GM11168 (cell line): Measurements from ENCODE around the gene ATF2.
"Not testable (repeated sequence)": the region's sequence is repeated elsewhere in the genome, so short reads cannot be mapped to it uniquely, and the experiment has no call there.

Source experiments
- in situ Hi-C: fragments of 300-500 bp; cut with MboI; formaldehyde crosslinking; loops from one replicate; pipeline ENCODE4 v1.12.0; 2022; ENCODE audit warnings: low sequenced_read_pairs; ENCODE audit not compliant: unreplicated experiment

Gene ATF2

GRCh38 chr2:175167076-175167791, 769 bp downstream of the ATF2 start:
- in situ Hi-C loops = no loop called here

- in situ Hi-C loops = no loop called here
Observed at GRCh38 chr2:175166216-175166824, 1.7 kb downstream of the ATF2 start.

GRCh38 chr2:175164235-175164634, 3.8 kb downstream of the ATF2 start:
- in situ Hi-C loops = no loop called here

- in situ Hi-C loops = no loop called here
Observed at GRCh38 chr2:175158894-175159293, 9.1 kb downstream of the ATF2 start.

GRCh38 chr2:175156534-175156933, 11.5 kb downstream of the ATF2 start:
- in situ Hi-C loops = no loop called here

- in situ Hi-C loops = no loop called here
Observed at GRCh38 chr2:175154661-175155082, 13.3 kb downstream of the ATF2 start.

GRCh38 chr2:175152242-175152641, 15.8 kb downstream of the ATF2 start:
- in situ Hi-C loops = no loop called here

- in situ Hi-C loops = no loop called here
Observed at GRCh38 chr2:175151791-175152190, 16.2 kb downstream of the ATF2 start.

- in situ Hi-C loops = no loop called here
Observed at GRCh38 chr2:175147186-175147585, 20.8 kb downstream of the ATF2 start.

GRCh38 chr2:175143678-175144077, 24.3 kb downstream of the ATF2 start:
- in situ Hi-C loops = no loop called here

GRCh38 chr2:175143191-175143590, 24.8 kb downstream of the ATF2 start:
- in situ Hi-C loops = no loop called here

- in situ Hi-C loops = no loop called here
Observed at GRCh38 chr2:175140332-175140731, 27.7 kb downstream of the ATF2 start.

GRCh38 chr2:175137793-175138192, 30.2 kb downstream of the ATF2 start:
- in situ Hi-C loops = no loop called here

- in situ Hi-C loops = no loop called here
Observed at GRCh38 chr2:175136334-175137215, 31.4 kb downstream of the ATF2 start.

GRCh38 chr2:175135862-175136261, 32.1 kb downstream of the ATF2 start:
- in situ Hi-C loops = no loop called here

- in situ Hi-C loops = no loop called here
Observed at GRCh38 chr2:175135177-175135576, 32.8 kb downstream of the ATF2 start.

GRCh38 chr2:175131252-175131651, 36.8 kb downstream of the ATF2 start:
- in situ Hi-C loops = no loop called here

- in situ Hi-C loops = no loop called here
Observed at GRCh38 chr2:175126661-175127060, 41.3 kb downstream of the ATF2 start.

- in situ Hi-C loops = no loop called here
Observed at GRCh38 chr2:175123254-175123653, 44.7 kb downstream of the ATF2 start.

GRCh38 chr2:175111200-175111657, 56.8 kb downstream of the ATF2 start:
- in situ Hi-C loops = loop anchor here (10.0 kb wide), 1 partner anchor 74 kb away; the partner anchor contains the start of gene ATP5MC3

GRCh38 chr2:175108091-175108490, 59.9 kb downstream of the ATF2 start:
- in situ Hi-C loops = not testable (repeated sequence)
